Stimulated activated CD4-positive, alpha-beta T cell treated with anti-CD3 and anti-CD28 coated beads, Interleukin-15, amount 100 ng/mL, for 1 hour (primary cell): Measurements from ENCODE around the gene LZTS3.
"Not testable (repeated sequence)": the region's sequence is repeated elsewhere in the genome, so short reads cannot be mapped to it uniquely, and the experiment has no call there.

ENCODE experiments used
- DNase-seq, 2 donors: peaks; one replicate each; pipeline ENCODE4 v3.0.0-alpha.2; 2020; ENCODE audit warnings: low read depth in 1 of 2, low spot score in 1 of 2

LZTS3 gene

GRCh38 chr20:3192226-3193015, 19.1 kb upstream of the LZTS3 start:
- DNase-seq, result no peak

DNA sequence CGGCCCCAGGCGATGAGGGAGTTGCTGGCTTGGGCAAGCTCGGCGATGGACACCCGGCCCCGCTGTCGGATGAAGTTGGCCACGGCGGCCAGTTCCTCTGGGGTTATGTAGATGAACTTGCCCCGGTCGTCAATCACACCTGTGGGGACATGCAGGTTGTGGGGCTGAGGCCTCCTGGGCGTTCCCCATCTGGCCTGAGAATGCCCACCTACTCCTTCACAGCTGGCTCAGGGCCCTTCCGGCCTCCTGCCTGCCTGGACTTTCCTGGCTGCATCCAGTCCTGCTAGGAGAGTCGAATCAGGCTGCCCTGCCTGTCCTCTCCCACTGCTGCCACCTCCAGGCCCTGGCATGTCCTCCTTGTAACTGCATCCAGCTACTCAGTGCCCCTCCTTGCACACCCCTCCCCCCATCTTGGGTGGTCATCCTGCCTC, 17.3 kb upstream of the LZTS3 start:
- DNase-seq, result no peak

GRCh38 chr20:3189561-3190131, 16.3 kb upstream of the LZTS3 start:
- DNase-seq, result no peak

GRCh38 chr20:3188823-3189413, 15.6 kb upstream of the LZTS3 start:
- no peak for DNase-seq

DNA sequence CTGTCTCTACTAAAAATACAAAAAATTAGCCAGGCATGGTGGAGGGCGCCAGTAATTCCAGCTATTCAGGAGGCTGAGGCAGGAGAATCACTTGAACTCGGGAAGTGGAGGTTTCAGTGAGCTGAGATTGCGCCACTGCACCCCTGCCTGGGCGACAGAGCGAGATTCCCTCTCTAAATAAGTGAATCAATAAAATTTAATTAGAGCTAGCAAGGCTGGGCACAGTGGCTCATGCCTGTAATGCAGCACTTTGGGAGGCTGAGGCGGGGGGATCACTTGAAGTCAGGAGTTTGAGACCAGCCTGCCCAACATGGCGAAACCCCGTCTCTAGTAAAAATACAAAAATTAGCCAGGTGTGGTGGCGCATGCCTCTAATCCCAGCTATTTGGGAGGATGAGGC, 14.5 kb upstream of the LZTS3 start:
- not testable (repeated sequence) for DNase-seq

DNA sequence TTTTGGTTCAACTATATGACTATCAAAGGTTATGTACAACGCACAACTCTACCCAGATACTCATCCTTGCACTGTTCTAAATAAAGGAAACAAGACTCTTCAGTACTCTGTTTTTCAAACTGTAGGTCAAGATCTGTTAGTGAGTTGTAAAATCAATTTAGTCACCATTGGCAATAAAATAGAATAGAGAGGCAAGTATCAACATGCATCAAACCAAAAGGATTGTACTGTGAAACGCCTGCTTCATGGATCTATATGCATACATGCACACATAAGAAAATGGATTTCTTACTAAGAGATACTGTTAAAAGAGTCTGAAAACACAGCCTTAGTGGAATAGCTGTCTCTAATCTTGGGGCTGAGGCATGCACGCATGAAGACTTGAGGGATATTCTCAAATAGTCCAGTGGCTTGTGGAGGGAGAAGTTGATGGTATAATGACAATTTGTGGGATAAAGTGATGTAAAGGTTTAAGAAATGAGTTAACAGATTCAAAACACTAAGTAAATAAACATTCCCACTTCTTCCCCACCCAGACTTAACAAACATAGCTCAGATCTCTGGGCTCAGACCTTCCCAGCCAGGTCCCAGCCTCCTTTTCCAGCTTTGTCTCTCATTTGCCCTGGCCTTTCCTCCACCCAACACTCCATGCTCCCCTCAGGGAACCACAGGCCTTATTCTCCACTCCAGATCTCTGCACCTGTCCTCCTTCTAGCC, 10.7 kb upstream of the LZTS3 start:
- no peak for DNase-seq

GRCh38 chr20:3182429-3182828, 9.1 kb upstream of the LZTS3 start:
- DNase-seq, result not testable (repeated sequence)

DNA sequence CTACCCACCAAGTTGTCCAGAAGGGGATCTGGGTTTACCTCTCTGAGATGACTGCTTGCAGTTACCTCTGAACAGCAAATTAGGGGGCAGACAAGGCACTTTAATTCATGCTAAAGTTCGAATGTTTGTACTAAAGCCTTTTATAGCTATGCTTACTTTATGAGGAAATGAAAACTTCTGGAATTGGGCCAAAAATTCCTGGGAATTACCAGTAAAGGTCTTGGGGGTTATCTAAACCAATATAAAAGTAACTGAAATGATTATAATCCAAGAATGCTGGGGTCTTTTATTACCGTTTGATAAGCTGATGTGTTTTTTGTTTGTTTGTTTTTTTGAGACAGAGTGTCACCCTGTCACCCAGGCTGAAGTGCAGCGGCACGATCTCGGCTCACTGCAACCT, 7.9 kb upstream of the LZTS3 start:
- no peak for DNase-seq

- DNase-seq, result no peak
These were observed 7.0 kb upstream of the LZTS3 start for GRCh38 chr20:3180319-3180718.

GRCh38 chr20:3177746-3178485, 4.6 kb upstream of the LZTS3 start:
- DNase-seq, result no peak

GRCh38 chr20:3175270-3175669, 1.9 kb upstream of the LZTS3 start:
- DNase-seq, result no peak

GRCh38 chr20:3174442-3175261, 1.3 kb upstream of the LZTS3 start:
- no peak for DNase-seq

GRCh38 chr20:3173610-3174441, 477 bp upstream of the LZTS3 start:
- peak; percentile 88 to 91 for DNase-seq

GRCh38 chr20:3172126-3172932, 1.0 kb downstream of the LZTS3 start:
- no peak for DNase-seq

DNA sequence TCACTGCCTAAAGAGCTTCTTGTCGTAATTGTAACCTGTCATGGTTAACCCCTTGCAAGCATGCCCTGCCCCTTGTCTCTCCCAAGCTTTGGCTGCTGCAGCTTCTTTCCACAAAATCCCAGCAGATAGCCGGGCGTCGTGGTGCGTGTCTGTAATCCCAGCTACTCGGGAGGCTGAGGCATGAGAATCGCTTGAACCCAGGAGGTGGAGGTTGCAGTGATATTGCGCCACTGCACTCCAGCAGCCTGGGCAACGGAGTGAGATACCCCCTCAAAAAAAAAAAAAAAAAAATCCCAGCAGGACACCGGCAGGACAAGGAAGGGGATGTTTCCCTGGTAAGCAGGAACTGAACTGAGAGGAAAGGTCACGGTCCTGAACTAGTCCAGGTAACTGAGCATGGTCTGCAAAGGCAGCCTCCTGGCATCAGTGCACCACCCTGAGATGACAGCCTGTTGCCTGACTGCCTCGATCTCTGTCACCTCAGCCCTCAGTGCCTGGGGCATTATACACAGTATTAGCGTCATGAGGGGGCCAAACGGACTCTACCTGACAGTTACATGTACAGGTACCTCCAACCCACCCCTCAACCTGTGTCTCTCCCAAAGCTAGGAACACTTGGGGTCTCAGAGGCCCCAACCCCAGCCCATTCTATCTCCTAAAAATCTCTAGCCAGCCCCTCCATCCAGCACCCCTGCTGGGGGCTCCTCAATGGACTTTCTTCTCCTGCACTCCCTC, 1.8 kb downstream of the LZTS3 start:
- no peak for DNase-seq

GRCh38 chr20:3168829-3169590, 4.3 kb downstream of the LZTS3 start:
- DNase-seq, result no peak
